Stimulated activated CD8-positive, alpha-beta memory T cell treated with anti-CD3 and anti-CD28 coated beads, Interleukin-15, amount 100 ng/mL, for 48 hours (primary cell): ENCODE results near the gene ZBTB39.
"Not testable (repeated sequence)": the region's sequence is repeated elsewhere in the genome, so short reads cannot be mapped to it uniquely, and the experiment has no call there.

Experiments used
- DNase-seq, 2 donors: peaks; one replicate each; pipeline ENCODE4 v3.0.0-alpha.2; 2020; ENCODE audit warnings: low read depth in 2 of 2

Gene ZBTB39

GRCh38 chr12:57005980-57006808 lies at the start of gene ZBTB39:
Gene ZBTB39 (minus strand): TSS chr12:57006546. CDS start chr12:57004917, 1,629 bp downstream.
- DNase-seq, result peak; percentile 57 to 58

GRCh38 chr12:57055824-57056223 lies 49.5 kb upstream of the ZBTB39 start:
- no peak for DNase-seq

- not testable (repeated sequence) for DNase-seq
Observed at GRCh38 chr12:57053901-57054300, 47.6 kb upstream of the ZBTB39 start.

GRCh38 chr12:57053146-57053545 lies 46.8 kb upstream of the ZBTB39 start:
- DNase-seq, result not testable (repeated sequence)

GRCh38 chr12:57051011-57051410 lies 44.7 kb upstream of the ZBTB39 start:
- no peak for DNase-seq

GRCh38 chr12:57049890-57050289 lies 43.5 kb upstream of the ZBTB39 start, which contains the start of gene MYO1A:
Gene MYO1A (minus strand): TSS chr12:57050129. CDS start chr12:57048323, 1,806 bp downstream.
- no peak for DNase-seq

DNA sequence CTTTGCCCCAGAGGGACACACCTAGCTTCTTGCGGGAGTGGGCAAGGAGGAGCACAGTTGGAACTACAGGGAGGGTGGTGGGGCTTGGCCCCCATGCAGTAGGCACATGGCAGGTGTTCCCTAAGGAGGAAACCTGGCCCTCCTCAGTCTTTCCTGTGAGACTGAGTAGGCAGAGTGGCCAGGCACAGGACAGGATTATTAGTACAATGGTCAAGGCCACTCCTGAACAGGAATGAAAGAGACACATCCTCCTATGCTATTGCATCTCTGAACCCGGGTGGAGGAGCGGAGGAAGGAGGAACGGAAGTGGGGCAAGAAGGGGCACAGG lies 42.7 kb upstream of the ZBTB39 start:
- DNase-seq, result no peak

DNA sequence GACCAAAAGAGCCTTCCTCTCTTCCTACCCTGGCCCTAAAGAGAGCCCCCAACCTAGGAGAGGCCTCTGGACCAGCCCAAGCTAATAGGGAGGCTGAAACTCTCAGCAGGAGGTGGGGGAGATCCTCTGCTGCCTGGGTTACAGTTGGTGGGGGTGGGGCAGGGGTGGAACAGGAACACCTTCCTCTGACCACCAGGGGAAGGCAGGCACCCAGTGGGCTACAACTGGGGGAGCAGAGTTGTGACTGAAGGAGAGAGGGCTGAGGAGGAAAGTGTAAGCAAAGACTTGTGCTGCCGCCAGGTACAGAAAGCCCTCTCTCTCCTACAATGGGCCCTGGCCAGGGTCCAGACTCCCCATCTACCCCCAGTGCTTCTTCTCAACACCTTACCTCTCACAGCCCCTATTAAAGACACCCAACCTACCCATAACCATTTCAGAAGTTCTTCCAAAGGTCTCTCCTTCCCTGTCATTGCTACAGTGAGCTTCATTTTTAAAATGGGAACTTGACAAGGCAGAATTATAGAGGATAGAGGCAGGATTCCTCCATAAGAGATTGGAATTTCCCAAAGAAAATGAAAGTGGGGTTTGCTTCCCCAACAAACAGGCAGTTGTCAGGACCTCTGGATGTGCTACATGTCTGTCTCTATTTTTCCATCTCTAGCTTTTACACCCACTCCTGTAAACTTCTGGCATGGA lies 42.2 kb upstream of the ZBTB39 start:
- DNase-seq, result no peak

- DNase-seq, result no peak
Observed at GRCh38 chr12:57047981-57048380, 41.6 kb upstream of the ZBTB39 start.

- peak; percentile 43 to 52 for DNase-seq
Observed at GRCh38 chr12:57046947-57047890, 40.9 kb upstream of the ZBTB39 start.

DNA sequence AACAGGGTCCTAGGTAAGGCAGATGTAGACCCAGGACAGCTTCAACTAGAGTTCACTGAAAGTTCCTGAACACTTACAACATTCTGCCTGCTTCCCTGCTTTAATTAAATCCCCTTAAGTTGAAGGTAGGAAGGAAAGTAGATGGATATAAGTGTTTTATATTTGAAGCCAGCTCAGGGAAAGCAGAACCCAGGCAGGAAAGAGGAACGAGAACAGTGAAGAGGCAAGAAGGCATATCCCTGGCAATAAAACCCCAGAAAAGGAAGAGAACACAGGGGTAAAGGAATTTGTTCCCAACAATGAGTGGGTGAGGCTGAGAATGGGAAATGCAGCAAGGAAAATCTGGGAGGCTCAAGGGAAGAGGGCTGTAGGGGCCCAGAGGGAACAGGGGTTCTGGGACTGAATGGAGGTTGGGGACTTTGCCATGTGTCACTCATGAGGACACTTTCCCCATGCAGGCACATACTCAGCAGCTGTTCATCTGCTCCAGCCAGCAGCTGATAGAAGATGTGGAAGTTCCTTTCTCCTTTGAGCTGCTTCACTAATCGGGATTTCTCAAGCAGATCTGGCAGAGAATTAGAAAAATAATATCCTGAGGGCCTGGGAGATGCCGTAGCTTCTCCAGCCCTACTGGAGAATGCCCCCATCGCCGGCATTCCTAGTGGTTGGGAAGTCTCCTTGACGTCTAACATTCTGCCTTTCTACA lies 39.9 kb upstream of the ZBTB39 start:
- DNase-seq, result no peak

- no peak for DNase-seq
Observed at GRCh38 chr12:57044889-57045288, 38.5 kb upstream of the ZBTB39 start.

- no peak for DNase-seq
Observed at GRCh38 chr12:57044468-57044867, 38.1 kb upstream of the ZBTB39 start.

GRCh38 chr12:57042695-57043094 lies 36.3 kb upstream of the ZBTB39 start:
- DNase-seq, result no peak

- no peak for DNase-seq
Observed at GRCh38 chr12:57040750-57041149, 34.4 kb upstream of the ZBTB39 start.

- DNase-seq, result no peak
Observed at GRCh38 chr12:57040211-57040610, 33.9 kb upstream of the ZBTB39 start.

- no peak for DNase-seq
Observed at GRCh38 chr12:57039016-57039798, 32.9 kb upstream of the ZBTB39 start.

DNA sequence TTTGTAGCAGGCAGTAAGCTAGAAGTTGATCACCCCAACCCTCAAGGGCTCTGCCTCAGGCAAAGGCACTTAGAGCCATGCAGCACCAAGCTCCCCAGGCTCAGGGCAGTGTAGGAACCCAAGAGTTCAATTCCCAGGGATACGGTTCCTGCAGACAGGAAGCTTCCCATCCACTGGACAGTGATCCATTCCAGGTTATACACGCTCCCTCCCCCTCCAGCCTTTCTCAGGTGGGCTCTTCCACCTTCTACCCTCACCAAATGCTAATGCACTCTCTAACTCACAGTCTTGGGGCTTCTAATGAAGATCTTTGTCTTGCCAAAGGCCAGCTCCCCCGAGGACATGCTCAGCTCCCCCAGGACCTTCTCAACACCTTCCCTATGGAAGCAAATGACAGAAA lies 30.9 kb upstream of the ZBTB39 start:
- no peak for DNase-seq

- DNase-seq, result no peak
Observed at GRCh38 chr12:57033431-57033830, 27.1 kb upstream of the ZBTB39 start.

GRCh38 chr12:57031789-57032188 lies 25.4 kb upstream of the ZBTB39 start:
- DNase-seq, result no peak
